Measurements from ENCODE around the gene ZFP14.

GRCh38 chr19:36421749-36422481, 42.9 kb upstream of the ZFP14 start:
- TF ChIP-seq CTCF (IDR thresholded peaks at IDR 0.05) (no peak), POLR2A (IDR thresholded peaks at IDR 0.05) (no peak)

Measured in vagina (tissue), 2 donors.